ENCODE measurements around the gene SMPD3. TPM values are rescaled to one million over a fixed set of nuclear protein-coding genes. Genes with fewer than 3 reads are reported as not detected.

The SMPD3 gene
- total RNA-seq, 1 experiment from 2014 or later = 1.4 TPM

- TF ChIP-seq AFF4 (CRISPR knock-in tag; IDR thresholded peaks at IDR 0.05; ENCODE audit: borderline replicate concordance) (no peak), SP1 (CRISPR knock-in tag; conservative IDR thresholded peaks at IDR 0.05) (no peak), MAX (CRISPR knock-in tag; IDR thresholded peaks at IDR 0.05) (no peak), TP53 (CRISPR knock-in tag; IDR thresholded peaks at IDR 0.05) (no peak), EMX1 (CRISPR knock-in tag; IDR thresholded peaks at IDR 0.05) (no peak), HMGA2 (CRISPR knock-in tag; IDR thresholded peaks at IDR 0.05) (no peak)
- TF ChIP-seq, protein P1, sequence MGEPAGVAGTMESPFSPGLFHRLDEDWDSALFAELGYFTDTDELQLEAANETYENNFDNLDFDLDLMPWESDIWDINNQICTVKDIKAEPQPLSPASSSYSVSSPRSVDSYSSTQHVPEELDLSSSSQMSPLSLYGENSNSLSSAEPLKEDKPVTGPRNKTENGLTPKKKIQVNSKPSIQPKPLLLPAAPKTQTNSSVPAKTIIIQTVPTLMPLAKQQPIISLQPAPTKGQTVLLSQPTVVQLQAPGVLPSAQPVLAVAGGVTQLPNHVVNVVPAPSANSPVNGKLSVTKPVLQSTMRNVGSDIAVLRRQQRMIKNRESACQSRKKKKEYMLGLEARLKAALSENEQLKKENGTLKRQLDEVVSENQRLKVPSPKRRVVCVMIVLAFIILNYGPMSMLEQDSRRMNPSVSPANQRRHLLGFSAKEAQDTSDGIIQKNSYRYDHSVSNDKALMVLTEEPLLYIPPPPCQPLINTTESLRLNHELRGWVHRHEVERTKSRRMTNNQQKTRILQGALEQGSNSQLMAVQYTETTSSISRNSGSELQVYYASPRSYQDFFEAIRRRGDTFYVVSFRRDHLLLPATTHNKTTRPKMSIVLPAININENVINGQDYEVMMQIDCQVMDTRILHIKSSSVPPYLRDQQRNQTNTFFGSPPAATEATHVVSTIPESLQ (CRISPR knock-in tag; IDR thresholded peaks at IDR 0.05) = no peak
Observed at GRCh38 chr16:68371276-68371651, 77.0 kb downstream of the SMPD3 start (continued).

GRCh38 chr16:68370581-68371275, 77.6 kb downstream of the SMPD3 start:
- H3K27me3 Mint-ChIP-seq (ENCODE audit: low read depth) = peaks cover 2% of the 10 kb centered on the region; the same call in 1 of the 2 replicates
- ChIA-PET POLR2A (interaction anchor here (0.9 kb wide), 1 partner anchor 39 kb away, joined by 3 read pairs; no protein-coding TSS in a partner anchor), CTCF (interaction anchor here (1.3 to 2.4 kb wide), 4 partner anchors 11 to 139 kb away, joined by 3 to 12 read pairs (median 5); no protein-coding TSS in a partner anchor)
- H3K27ac Mint-ChIP-seq = no peak overlapping the region
- no peaks in the 10 kb centered on the region for H3K9me3 Mint-ChIP-seq
- TF ChIP-seq ZNF232 (CRISPR knock-in tag; IDR thresholded peaks at IDR 0.05) (no peak), ZNF396 (CRISPR knock-in tag; IDR thresholded peaks at IDR 0.05; ENCODE audit: borderline replicate concordance) (no peak), ZNF425 (CRISPR knock-in tag; conservative IDR thresholded peaks at IDR 0.05) (no peak)
- TF ChIP-seq, protein P2, sequence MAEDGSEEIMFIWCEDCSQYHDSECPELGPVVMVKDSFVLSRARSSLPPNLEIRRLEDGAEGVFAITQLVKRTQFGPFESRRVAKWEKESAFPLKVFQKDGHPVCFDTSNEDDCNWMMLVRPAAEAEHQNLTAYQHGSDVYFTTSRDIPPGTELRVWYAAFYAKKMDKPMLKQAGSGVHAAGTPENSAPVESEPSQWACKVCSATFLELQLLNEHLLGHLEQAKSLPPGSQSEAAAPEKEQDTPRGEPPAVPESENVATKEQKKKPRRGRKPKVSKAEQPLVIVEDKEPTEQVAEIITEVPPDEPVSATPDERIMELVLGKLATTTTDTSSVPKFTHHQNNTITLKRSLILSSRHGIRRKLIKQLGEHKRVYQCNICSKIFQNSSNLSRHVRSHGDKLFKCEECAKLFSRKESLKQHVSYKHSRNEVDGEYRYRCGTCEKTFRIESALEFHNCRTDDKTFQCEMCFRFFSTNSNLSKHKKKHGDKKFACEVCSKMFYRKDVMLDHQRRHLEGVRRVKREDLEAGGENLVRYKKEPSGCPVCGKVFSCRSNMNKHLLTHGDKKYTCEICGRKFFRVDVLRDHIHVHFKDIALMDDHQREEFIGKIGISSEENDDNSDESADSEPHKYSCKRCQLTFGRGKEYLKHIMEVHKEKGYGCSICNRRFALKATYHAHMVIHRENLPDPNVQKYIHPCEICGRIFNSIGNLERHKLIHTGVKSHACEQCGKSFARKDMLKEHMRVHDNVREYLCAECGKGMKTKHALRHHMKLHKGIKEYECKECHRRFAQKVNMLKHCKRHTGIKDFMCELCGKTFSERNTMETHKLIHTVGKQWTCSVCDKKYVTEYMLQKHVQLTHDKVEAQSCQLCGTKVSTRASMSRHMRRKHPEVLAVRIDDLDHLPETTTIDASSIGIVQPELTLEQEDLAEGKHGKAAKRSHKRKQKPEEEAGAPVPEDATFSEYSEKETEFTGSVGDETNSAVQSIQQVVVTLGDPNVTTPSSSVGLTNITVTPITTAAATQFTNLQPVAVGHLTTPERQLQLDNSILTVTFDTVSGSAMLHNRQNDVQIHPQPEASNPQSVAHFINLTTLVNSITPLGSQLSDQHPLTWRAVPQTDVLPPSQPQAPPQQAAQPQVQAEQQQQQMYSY (CRISPR knock-in tag; IDR thresholded peaks at IDR 0.05) = no peak
- TF ChIP-seq, protein P3, sequence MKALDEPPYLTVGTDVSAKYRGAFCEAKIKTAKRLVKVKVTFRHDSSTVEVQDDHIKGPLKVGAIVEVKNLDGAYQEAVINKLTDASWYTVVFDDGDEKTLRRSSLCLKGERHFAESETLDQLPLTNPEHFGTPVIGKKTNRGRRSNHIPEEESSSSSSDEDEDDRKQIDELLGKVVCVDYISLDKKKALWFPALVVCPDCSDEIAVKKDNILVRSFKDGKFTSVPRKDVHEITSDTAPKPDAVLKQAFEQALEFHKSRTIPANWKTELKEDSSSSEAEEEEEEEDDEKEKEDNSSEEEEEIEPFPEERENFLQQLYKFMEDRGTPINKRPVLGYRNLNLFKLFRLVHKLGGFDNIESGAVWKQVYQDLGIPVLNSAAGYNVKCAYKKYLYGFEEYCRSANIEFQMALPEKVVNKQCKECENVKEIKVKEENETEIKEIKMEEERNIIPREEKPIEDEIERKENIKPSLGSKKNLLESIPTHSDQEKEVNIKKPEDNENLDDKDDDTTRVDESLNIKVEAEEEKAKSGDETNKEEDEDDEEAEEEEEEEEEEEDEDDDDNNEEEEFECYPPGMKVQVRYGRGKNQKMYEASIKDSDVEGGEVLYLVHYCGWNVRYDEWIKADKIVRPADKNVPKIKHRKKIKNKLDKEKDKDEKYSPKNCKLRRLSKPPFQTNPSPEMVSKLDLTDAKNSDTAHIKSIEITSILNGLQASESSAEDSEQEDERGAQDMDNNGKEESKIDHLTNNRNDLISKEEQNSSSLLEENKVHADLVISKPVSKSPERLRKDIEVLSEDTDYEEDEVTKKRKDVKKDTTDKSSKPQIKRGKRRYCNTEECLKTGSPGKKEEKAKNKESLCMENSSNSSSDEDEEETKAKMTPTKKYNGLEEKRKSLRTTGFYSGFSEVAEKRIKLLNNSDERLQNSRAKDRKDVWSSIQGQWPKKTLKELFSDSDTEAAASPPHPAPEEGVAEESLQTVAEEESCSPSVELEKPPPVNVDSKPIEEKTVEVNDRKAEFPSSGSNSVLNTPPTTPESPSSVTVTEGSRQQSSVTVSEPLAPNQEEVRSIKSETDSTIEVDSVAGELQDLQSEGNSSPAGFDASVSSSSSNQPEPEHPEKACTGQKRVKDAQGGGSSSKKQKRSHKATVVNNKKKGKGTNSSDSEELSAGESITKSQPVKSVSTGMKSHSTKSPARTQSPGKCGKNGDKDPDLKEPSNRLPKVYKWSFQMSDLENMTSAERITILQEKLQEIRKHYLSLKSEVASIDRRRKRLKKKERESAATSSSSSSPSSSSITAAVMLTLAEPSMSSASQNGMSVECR (CRISPR knock-in tag; IDR thresholded peaks at IDR 0.05; ENCODE audit: borderline replicate concordance) = no peak
- peaks cover 18% of the 10 kb centered on the region for H3K4me1 Mint-ChIP-seq
- no peak overlapping the region for H3K4me3 Mint-ChIP-seq
- DNase-seq (ENCODE audit: low spot score) = no peak
- no peaks in the 10 kb centered on the region for H3K36me3 Mint-ChIP-seq
- ATAC-seq = no peak

Data from WTC11 (cell line).